Colonic mucosa (tissue), 4 donors: Measurements from ENCODE around the gene PTPRN2. TPM values are rescaled to one million over a fixed set of nuclear protein-coding genes. Genes with fewer than 3 reads are reported as not detected.
"Not testable (repeated sequence)": the region's sequence is repeated elsewhere in the genome, so short reads cannot be mapped to it uniquely, and the experiment has no call there.

Experiments
- DNase-seq: peaks from one replicate; pipeline ENCODE4 v3.0.0-alpha.2; 2020
- H3K27ac ChIP-seq: fragments of 200-600 bp; one replicate; pipeline ENCODE4 v1.8.0; 2021
- H3K27me3 ChIP-seq: fragments of 200-600 bp; one replicate; pipeline ENCODE4 v1.8.0; 2021
- H3K36me3 ChIP-seq: fragments of 200-600 bp; one replicate; pipeline ENCODE4 v1.8.0; 2021
- H3K4me1 ChIP-seq: fragments of 200-600 bp; one replicate; pipeline ENCODE4 v1.8.0; 2021; ENCODE audit warnings: mild to moderate bottlenecking
- H3K4me3 ChIP-seq: fragments of 200-600 bp; one replicate; pipeline ENCODE4 v1.8.0; 2021
- H3K9ac ChIP-seq, 2 donors: one replicate each; pipeline ENCODE4 v1.7.0; 2013; ENCODE audit warnings: control low read depth in 2 of 2, low read depth in 2 of 2, low read length in 2 of 2
- H3K9me3 ChIP-seq: fragments of 200-600 bp; one replicate; pipeline ENCODE4 v1.8.0; 2021
- intact Hi-C: fragments of 100-400 bp; cut with DNase I; formaldehyde crosslinking; loops from one replicate; pipeline ENCODE4 v1.14.1; 2022
- total RNA-seq, 2 donors: library from RNA; stranded (reverse); fragmentation: NEBNext Ultra II Directional in 1 of 2; extraction: Animal tissue kit (Norgen Biotek cat#: 25700) in 1 of 2; gene quantifications; one replicate each; pipeline ENCODE4 v1.2.1, GENCODE V29; 2021
- TF ChIP-seq, protein P1 (sequence below): fragments of 200-600 bp; IDR thresholded peaks from one replicate; pipeline ENCODE4 v1.8.0; 2022; ENCODE audit warnings: antibody characterized with exemption, mild to moderate bottlenecking
- donor health status: healthy.
- donor health status: DM: no; HTN: no; CAD: no.
- donor health status: DM: no; HTN: no; CAD: no.

PTPRN2 gene
- total RNA-seq, 2 donors from 2014 or later = 14.7 to 21.6 TPM

DNA sequence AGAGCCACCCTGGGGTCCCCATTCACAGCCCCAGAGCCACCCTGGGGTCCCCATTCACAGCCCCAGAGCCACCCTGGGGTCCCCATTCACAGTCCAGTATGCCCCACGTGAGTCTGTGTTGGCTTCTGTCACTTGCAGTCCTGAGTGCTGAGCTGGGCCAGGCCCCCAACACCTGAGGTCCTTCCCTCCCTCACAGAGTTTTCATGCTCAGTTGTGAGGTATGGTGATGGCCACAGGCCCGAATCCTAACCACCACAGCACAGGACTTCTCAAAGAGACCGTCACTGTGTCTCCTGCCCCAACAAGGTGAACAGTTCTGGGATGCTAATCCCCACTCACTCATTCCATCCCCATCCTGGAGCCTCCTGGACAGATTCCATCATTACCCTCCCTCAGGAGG, 239.2 kb downstream of the PTPRN2 start:
- H3K36me3 ChIP-seq = no peaks in the 10 kb centered on the region
- H3K9me3 ChIP-seq = no peaks in the 10 kb centered on the region
- DNase-seq = no peak
- no peak overlapping the region for H3K4me3 ChIP-seq
- TF ChIP-seq, protein P1, sequence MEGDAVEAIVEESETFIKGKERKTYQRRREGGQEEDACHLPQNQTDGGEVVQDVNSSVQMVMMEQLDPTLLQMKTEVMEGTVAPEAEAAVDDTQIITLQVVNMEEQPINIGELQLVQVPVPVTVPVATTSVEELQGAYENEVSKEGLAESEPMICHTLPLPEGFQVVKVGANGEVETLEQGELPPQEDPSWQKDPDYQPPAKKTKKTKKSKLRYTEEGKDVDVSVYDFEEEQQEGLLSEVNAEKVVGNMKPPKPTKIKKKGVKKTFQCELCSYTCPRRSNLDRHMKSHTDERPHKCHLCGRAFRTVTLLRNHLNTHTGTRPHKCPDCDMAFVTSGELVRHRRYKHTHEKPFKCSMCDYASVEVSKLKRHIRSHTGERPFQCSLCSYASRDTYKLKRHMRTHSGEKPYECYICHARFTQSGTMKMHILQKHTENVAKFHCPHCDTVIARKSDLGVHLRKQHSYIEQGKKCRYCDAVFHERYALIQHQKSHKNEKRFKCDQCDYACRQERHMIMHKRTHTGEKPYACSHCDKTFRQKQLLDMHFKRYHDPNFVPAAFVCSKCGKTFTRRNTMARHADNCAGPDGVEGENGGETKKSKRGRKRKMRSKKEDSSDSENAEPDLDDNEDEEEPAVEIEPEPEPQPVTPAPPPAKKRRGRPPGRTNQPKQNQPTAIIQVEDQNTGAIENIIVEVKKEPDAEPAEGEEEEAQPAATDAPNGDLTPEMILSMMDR = no peak
- H3K27ac ChIP-seq = no peak overlapping the region
- no peaks in the 10 kb centered on the region for H3K4me1 ChIP-seq
- H3K9ac ChIP-seq = no peak overlapping the region
- no peaks in the 10 kb centered on the region for H3K27me3 ChIP-seq
- intact Hi-C loops = no loop called here

DNA sequence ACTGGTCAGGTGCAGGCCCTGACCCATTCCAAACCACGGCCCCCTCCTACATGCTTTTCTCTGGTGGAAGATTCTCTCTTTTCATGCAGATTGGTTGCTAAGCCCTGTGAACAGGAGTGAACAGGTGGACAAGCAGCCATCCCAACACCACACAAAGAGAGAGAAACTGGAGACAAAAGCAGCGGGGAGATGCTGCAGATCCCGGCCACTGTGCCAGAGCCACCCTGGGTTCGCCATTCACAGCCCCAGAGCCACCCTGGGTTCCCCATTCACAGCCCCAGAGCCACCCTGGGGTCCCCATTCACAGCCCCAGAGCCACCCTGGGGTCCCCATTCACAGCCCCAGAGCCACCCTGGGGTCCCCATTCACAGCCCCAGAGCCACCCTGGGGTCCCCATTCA, 239.6 kb downstream of the PTPRN2 start:
- intact Hi-C loops, H3K36me3 ChIP-seq, H3K9me3 ChIP-seq, H3K27ac ChIP-seq, H3K4me3 ChIP-seq, DNase-seq, H3K27me3 ChIP-seq, H3K9ac ChIP-seq, H3K4me1 ChIP-seq: not testable (repeated sequence)

DNA sequence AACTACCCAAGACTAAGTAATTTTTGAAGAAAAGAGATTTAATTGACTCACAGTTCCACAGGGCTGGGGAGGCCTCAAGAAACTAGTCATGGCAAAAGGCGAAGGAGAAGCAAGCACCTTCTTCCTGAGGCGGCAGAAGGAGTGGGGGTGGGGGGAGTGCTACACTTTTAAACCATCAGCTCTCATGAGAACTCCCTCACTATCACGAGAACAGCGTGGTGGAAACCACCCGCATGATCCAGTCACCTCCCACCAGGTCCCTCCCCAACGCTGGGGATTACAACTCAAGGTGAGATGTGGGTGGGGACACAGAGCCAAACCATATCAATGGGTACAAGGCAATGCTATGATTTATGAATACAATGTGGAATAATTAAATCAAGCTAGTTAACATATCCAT, 241.9 kb downstream of the PTPRN2 start:
- no peaks in the 10 kb centered on the region for H3K36me3 ChIP-seq
- no peak for DNase-seq
- TF ChIP-seq, protein P1 = no peak
- H3K27me3 ChIP-seq = no peaks in the 10 kb centered on the region
- no peaks in the 10 kb centered on the region for H3K9me3 ChIP-seq
- no peak overlapping the region for H3K9ac ChIP-seq
- intact Hi-C loops = no loop called here
- H3K4me3 ChIP-seq = no peak overlapping the region
- H3K27ac ChIP-seq = no peak overlapping the region
- H3K4me1 ChIP-seq = no peaks in the 10 kb centered on the region

DNA sequence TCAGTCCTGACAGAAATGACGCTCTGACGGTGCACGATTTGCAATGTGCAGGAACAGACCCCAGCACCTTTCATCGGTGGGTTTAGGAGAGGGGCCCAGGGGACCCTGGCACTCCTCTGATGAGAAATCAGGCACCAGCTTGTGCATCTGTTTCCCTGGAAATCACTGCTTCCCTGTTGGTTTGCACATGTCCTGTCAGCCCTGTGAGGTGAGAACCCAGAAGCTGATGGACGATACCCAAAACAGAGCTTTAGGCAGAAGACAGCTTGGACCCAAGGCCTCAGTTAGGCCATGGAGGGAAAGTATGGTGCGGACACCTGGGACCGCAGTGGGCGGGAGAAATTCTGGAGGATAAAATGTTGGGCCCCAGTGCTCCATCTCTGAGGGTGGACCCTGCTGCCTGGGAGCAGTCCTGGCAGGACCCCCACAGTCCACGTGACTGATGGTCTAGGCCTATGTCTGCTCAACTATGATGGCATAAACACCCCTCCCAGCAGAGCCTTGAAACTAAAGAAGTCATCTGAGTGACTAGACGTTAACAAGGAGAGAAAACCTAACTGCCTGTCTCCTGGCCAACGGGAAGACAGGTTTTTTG, 242.8 kb downstream of the PTPRN2 start:
- TF ChIP-seq, protein P1 = no peak
- Histone ChIP-seq H3K4me3 (no peak overlapping the region), H3K9me3 (no peaks in the 10 kb centered on the region), H3K27ac (no peak overlapping the region), H3K9ac (no peak overlapping the region), H3K36me3 (no peaks in the 10 kb centered on the region), H3K4me1 (no peaks in the 10 kb centered on the region), H3K27me3 (no peaks in the 10 kb centered on the region)
- intact Hi-C loops = no loop called here
- no peak for DNase-seq

DNA sequence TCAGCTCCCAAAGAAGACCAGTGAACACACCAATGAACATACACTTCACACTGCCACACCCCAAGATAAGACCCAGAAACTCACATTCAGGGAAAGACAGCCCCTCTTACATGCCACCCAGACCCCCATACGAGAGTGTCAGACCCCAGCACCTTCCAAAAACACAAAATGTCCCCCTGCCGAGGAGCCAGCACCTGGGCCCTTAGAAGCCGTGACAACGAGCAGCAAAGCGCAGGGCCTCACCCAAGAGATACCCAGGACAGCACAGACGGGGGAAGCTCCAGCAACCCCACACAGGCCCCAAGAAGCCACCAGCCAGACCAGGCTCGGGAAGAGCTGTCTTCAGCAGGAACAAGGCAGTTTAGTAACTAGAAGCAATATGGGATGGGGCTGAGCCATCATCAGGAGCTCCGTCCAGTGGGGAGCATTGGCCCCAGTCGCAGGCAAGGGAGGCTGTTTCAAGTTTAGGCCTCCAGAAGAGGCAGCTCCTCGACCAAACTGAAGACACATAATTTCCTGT, 243.6 kb downstream of the PTPRN2 start:
- intact Hi-C loops = no loop called here
- no peak for DNase-seq

DNA sequence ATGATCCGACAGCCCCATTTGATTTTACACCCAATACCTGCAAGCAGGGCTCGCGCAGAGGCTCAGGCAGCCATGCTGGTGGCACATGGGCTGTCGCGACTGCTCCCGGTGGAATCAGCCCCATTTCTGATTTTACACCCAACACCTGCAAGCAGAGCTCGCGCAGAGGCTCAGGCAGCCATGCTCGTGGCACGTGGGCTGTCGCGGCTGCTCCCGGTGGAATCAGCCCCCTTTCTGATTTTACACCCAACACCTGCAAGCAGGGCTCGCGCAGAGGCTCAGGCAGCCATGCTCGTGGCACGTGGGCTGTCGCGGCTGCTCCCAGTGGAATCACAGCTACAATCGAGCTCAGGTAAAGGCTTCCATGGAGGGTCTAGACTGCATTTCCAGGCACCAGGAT, 244.1 kb downstream of the PTPRN2 start:
- Histone ChIP-seq H3K4me1 (no peaks in the 10 kb centered on the region), H3K9me3 (no peaks in the 10 kb centered on the region), H3K27me3 (no peaks in the 10 kb centered on the region), H3K36me3 (no peaks in the 10 kb centered on the region), H3K27ac (no peak overlapping the region), H3K4me3 (no peak overlapping the region), H3K9ac (no peak overlapping the region)
- intact Hi-C loops = no loop called here
- TF ChIP-seq, protein P1 = no peak
- DNase-seq = no peak

More for the DNA sequence above, 243.6 kb downstream of the PTPRN2 start:
- Histone ChIP-seq H3K9ac (no peak overlapping the region), H3K36me3 (no peaks in the 10 kb centered on the region), H3K9me3 (no peaks in the 10 kb centered on the region), H3K4me1 (no peaks in the 10 kb centered on the region), H3K4me3 (no peak overlapping the region), H3K27me3 (no peaks in the 10 kb centered on the region), H3K27ac (no peak overlapping the region)
- TF ChIP-seq, protein P1 = no peak

DNA sequence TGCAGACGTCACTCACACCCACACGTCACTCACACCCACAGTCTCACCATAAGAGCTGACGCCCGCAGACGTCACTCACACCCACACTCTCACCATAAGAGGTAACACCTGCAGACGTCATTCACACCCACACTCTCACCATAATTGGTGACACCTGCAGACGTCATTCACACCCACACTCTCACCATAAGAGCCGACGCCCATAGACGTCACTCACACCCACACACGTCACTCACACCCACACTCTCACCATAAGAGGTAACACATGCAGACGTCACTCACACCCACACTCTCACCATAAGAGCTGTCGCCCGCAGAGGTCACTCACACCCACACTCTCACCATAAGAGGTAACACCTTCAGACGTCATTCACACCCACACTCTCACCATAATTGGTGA, 246.5 kb downstream of the PTPRN2 start:
- H3K27me3 ChIP-seq, H3K9me3 ChIP-seq, H3K4me1 ChIP-seq, H3K27ac ChIP-seq, intact Hi-C loops, DNase-seq, H3K9ac ChIP-seq, H3K36me3 ChIP-seq, H3K4me3 ChIP-seq: not testable (repeated sequence)

DNA sequence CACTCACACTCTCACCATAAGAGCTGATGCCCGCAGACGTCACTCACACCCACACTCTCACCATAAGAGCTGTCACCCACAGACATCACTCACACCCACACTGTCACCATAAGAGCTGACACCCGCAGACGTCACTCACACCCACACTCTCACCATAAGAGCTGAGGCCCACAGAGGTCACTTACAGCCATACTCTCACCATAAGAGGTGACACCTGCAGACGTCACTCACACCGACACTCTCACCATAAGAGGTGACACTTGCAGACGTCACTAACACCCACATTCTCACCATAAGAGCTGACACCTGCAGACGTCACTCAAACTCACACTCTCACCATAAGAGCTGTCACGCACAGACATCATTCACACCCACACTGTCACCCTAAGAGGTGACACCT, 250.7 kb downstream of the PTPRN2 start:
- H3K9ac ChIP-seq, intact Hi-C loops, H3K27me3 ChIP-seq, H3K9me3 ChIP-seq, DNase-seq, H3K27ac ChIP-seq, H3K4me1 ChIP-seq, H3K36me3 ChIP-seq, H3K4me3 ChIP-seq: not testable (repeated sequence)

DNA sequence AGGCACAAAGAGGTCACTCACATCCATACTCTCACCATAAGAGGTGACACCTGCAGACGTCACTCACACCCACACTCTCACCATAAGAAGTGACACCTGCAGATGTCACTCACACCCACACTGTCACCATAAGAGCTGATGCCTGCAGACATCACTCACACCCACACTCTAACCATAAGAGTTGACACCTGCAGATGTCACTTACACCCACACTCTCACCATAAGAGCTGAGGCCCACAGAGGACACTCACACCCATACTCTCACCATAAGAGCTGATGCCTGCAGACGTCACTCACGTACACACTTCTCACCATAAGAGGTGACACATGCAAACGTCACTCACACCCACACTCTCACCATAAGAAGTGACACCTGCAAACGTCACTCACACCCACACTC, 255.1 kb downstream of the PTPRN2 start:
- H3K4me1 ChIP-seq, H3K9me3 ChIP-seq, DNase-seq, H3K36me3 ChIP-seq, H3K4me3 ChIP-seq, H3K27ac ChIP-seq, H3K9ac ChIP-seq, intact Hi-C loops, H3K27me3 ChIP-seq: not testable (repeated sequence)
